Brain microvascular endothelial cell (primary cell): ENCODE measurements around the gene NACC2.

ENCODE experiments used
- DNase-seq: peaks from one replicate; pipeline ENCODE4 v3.0.0-alpha.2; 2020
- H3K27ac ChIP-seq: fragments of 250-450 bp; sonication (Bioruptor Pico); 2 replicates; pipeline ENCODE4 v1.5.1; 2020; ENCODE audit warnings: mild to moderate bottlenecking, moderate library complexity
- H3K27me3 ChIP-seq: fragments of 250-450 bp; sonication (Bioruptor Pico); replicated peaks from 2 replicates; pipeline ENCODE4 v1.5.1; 2020; ENCODE audit warnings: mild to moderate bottlenecking
- H3K36me3 ChIP-seq: fragments of 250-450 bp; sonication (Bioruptor Pico); replicated peaks from 2 replicates; pipeline ENCODE4 v1.5.1; 2020; ENCODE audit warnings: mild to moderate bottlenecking
- H3K4me3 ChIP-seq: 2 replicates; pipeline ENCODE4 v1.5.1; 2011; ENCODE audit warnings: low read depth, mild to moderate bottlenecking, control low read depth, low read length, moderate library complexity
- CTCF ChIP-seq: IDR thresholded peaks from 2 replicates; pipeline ENCODE4 v1.5.1; 2011; ENCODE audit warnings: low read depth, mild to moderate bottlenecking, moderate library complexity, low read length, control low read depth, inconsistent platforms; ENCODE audit errors: missing control alignments
- in situ Hi-C: cut with HindIII; loops from 2 replicates; pipeline ENCODE4 v1.10.0; 2017; ENCODE audit warnings: low sequenced_read_pairs, low pct_ligation_motif_present

Gene NACC2

DNA sequence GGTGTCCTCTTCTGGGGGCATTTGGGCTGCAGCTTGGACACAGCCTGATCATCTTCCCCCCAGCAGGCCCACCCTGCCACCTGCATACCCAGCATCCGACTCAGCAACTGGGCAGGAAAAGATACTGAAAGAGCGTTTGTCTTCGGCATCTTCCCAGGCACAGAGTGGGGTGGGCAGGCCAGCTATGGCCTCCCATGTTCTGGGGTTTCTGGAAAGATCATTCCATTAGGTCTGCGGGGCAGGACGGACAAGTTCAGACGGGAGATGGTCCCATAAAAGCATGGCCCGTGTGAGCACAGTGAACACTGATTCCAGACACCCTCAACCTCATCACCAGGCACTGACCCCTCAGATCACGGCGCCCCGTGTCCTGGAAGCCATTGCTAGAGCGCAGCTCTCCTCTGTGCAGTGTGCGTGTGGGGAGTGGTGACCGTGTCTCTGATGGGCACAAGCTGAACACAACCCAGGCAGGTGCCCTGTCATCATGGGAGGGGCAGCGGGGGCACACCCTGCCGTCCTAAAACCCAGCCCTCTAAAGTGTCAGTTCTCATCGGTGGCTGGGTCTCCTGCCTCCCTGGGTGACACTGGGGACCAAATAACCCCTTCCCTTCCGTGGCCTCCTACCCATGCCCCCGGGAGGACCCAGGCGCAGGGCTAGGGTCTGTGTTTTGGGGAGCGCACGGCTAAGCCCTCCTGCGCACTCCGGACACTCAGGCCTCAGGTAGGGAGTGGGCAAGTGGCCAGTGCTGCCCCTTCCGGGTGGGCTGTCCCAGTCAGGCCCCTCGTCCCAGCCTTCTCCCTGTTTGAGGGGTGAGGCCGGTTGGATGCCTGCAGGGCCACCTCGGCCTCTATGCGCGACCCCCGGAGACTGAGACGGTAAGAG is 36.8 kb upstream of the NACC2 start:
- in situ Hi-C loops = no loop called here

GRCh38 chr9:136129176-136129575 is 34.1 kb upstream of the NACC2 start:
- TF ChIP-seq CTCF = no peak
- no peak overlapping the region for H3K27ac ChIP-seq
- H3K27me3 ChIP-seq = peaks cover 41% of the 10 kb centered on the region
- H3K36me3 ChIP-seq = no peaks in the 10 kb centered on the region
- in situ Hi-C loops = no loop called here
- H3K4me3 ChIP-seq = no peak overlapping the region
- DNase-seq = no peak

More for the DNA sequence above, 36.8 kb upstream of the NACC2 start:
- DNase-seq = no peak
- H3K27me3 ChIP-seq = peaks cover 53% of the 10 kb centered on the region
- no peak overlapping the region for H3K27ac ChIP-seq
- TF ChIP-seq CTCF = no peak
- no peaks in the 10 kb centered on the region for H3K36me3 ChIP-seq
- H3K4me3 ChIP-seq = no peak overlapping the region

DNA sequence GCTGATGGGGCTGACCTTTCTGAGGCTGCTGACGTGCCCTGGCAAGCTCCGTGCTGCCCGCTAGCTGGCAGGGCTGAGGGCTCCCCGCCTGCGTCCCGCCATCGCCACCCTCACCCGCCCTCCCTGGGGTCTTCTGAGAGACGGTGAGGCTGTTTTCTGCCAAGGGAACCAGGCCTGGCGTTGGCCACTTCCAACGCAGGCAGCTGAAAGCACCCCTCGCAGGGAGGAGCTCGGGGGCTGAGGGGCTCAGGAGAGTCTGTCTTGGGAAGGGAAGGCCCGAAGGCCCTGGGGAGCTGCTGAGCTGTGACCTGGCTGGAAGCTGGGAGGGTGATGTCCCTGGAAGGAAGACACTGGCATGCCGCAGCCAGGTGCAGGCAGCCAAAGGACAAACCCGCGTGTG is 33.3 kb upstream of the NACC2 start:
- DNase-seq = no peak
- in situ Hi-C loops = no loop called here
- Histone ChIP-seq H3K36me3 (no peaks in the 10 kb centered on the region), H3K27ac (no peak overlapping the region), H3K4me3 (no peak overlapping the region), H3K27me3 (peaks cover 34% of the 10 kb centered on the region)
- no peak for TF ChIP-seq CTCF

GRCh38 chr9:136127313-136127712 is 32.2 kb upstream of the NACC2 start:
- no peak for TF ChIP-seq CTCF
- Histone ChIP-seq H3K27ac (no peak overlapping the region), H3K27me3 (peaks cover 26% of the 10 kb centered on the region), H3K36me3 (no peaks in the 10 kb centered on the region), H3K4me3 (no peak overlapping the region)
- DNase-seq = no peak
- in situ Hi-C loops = no loop called here

- TF ChIP-seq CTCF = no peak
- H3K36me3 ChIP-seq = no peaks in the 10 kb centered on the region
- H3K27ac ChIP-seq = no peak overlapping the region
- in situ Hi-C loops = no loop called here
- H3K4me3 ChIP-seq = no peak overlapping the region
- peaks cover 8% of the 10 kb centered on the region for H3K27me3 ChIP-seq
- no peak for DNase-seq
These were observed 30.0 kb upstream of the NACC2 start for GRCh38 chr9:136124976-136125692.
